GM12892 (cell line): ENCODE measurements around the gene KIAA0040.

Source experiments
- POLR2A ChIP-seq: IDR thresholded peaks from 2 replicates; pipeline ENCODE4 v1.6.1; 2011; ENCODE audit warnings: low read depth, low read length, control low read depth
- POLR2AphosphoS5 ChIP-seq: IDR thresholded peaks from 2 replicates; pipeline ENCODE4 v1.6.1; 2011; ENCODE audit warnings: low read depth, low read length, control low read depth

- TF ChIP-seq POLR2A (no peak), POLR2AphosphoS5 (no peak)
Measured at GRCh38 chr1:175173531-175173930, 19.0 kb downstream of the KIAA0040 start.
